Spleen (tissue), 11 donors: ENCODE data around the gene RBMS3. TPM values are rescaled to one million over a fixed set of nuclear protein-coding genes. Genes with fewer than 3 reads are reported as not detected.

Experiments used
- DNase-seq: peaks from one replicate; pipeline ENCODE4 v3.0.0-alpha.2; 2020
- H3K27ac ChIP-seq, 8 donors: fragments of 200-600 bp; sonication (generic) in 7 of 8; 1 replicate in 4 of 8; 2 replicates in 4 of 8; pipeline versions ENCODE4 v1.5.0 to v1.8.0; 2016 to 2021; ENCODE audit warnings: inconsistent platforms in 4 of 8, mild to moderate bottlenecking in 4 of 8, moderate library complexity in 1 of 8
- H3K27me3 ChIP-seq, 7 donors: fragments of 200-600 bp; sonication (generic) in 6 of 7; replicated peaks in 1 of 7; 1 replicate in 4 of 7; 2 replicates in 3 of 7; pipeline versions ENCODE4 v1.5.0 to v1.8.0; 2016 to 2021; ENCODE audit warnings: inconsistent platforms in 3 of 7, mild to moderate bottlenecking in 1 of 7
- H3K36me3 ChIP-seq, 6 donors: fragments of 200-600 bp; sonication (generic) in 5 of 6; 1 replicate in 4 of 6; 2 replicates in 2 of 6; pipeline versions ENCODE4 v1.5.0 to v1.8.0; 2016 to 2021; ENCODE audit warnings: inconsistent platforms in 2 of 6
- H3K4me1 ChIP-seq, 6 donors: fragments of 200-600 bp; sonication (generic) in 5 of 6; 1 replicate in 3 of 6; 2 replicates in 3 of 6; pipeline versions ENCODE4 v1.5.0 to v1.8.0; 2016 to 2021; ENCODE audit warnings: inconsistent platforms in 3 of 6
- H3K4me3 ChIP-seq, 8 donors: fragments of 200-600 bp; sonication (generic) in 7 of 8; 1 replicate in 4 of 8; 2 replicates in 4 of 8; pipeline versions ENCODE4 v1.5.0 to v1.8.0; 2016 to 2021; ENCODE audit warnings: inconsistent platforms in 4 of 8, mild to moderate bottlenecking in 4 of 8, moderate library complexity in 2 of 8
- H3K9me3 ChIP-seq, 8 donors: fragments of 200-600 bp; sonication (generic) in 7 of 8; 1 replicate in 4 of 8; 2 replicates in 4 of 8; pipeline versions ENCODE4 v1.5.0 to v1.8.0; 2016 to 2021; ENCODE audit warnings: inconsistent platforms in 4 of 8
- POLR2A ChIP-seq, 3 donors: fragments of 450-650 bp; IDR thresholded peaks; one replicate each; pipeline ENCODE4 v1.5.1; 2017; ENCODE audit warnings: antibody characterized with exemption in 3 of 3, mild to moderate bottlenecking in 1 of 3
- POLR2AphosphoS5 ChIP-seq, 3 donors: sonication (generic); formaldehyde crosslinking; IDR thresholded peaks; one replicate each; pipeline ENCODE4 v1.5.1; 2017; ENCODE audit warnings: antibody characterized with exemption in 3 of 3
- WGBS, 5 donors: extraction: QIAGEN DNeasy Blood & Tissue Kit in 3 of 5; methylation state at CpG; one replicate each; pipeline versions ENCODE4 v1.1.5 to v1.1.7; 2013 to 2018; 5-methylcytosine and 5-hydroxymethylcytosine counted together
- intact Hi-C: fragments of 100-400 bp; cut with DNase I; formaldehyde crosslinking; loops from one replicate; pipeline ENCODE4 v1.15.0; 2023; ENCODE audit warnings: low total_unique reads
- polyA plus RNA-seq, 3 donors: library from polyadenylated mRNA; stranded (reverse); fragments of 200-250 nt; gene quantifications; one replicate each; pipeline ENCODE4 v1.2.1, GENCODE V29; 2013
- total RNA-seq, 7 donors: library from RNA; depleted of rRNA in 3 of 7; stranded (reverse); fragments of >200 nt in 3 of 7; fragmentation: NEBNext Ultra II Directional in 4 of 7; extraction: Animal tissue kit (Norgen Biotek cat#: 25700) in 4 of 7; gene quantifications; one replicate each; pipeline versions ENCODE4 v1.1.0 to v1.2.1, GENCODE V29; 2016 to 2021
- TF ChIP-seq, protein P1 (sequence below), 11 experiments: fragments of 200-600 bp in 7 of 11; fragments of 450-650 bp in 4 of 11; sonication (generic) in 4 of 11; IDR thresholded peaks in 8 of 11; conservative IDR thresholded peaks in 3 of 11; 1 replicate in 7 of 11; 2 replicates in 4 of 11; pipeline versions ENCODE4 v1.4.0 to v1.8.0; 2016 to 2021; ENCODE audit warnings: antibody characterized with exemption in 11 of 11, inconsistent platforms in 4 of 11, mild to moderate bottlenecking in 1 of 11
- donor health status: healthy with polysubstance abuse.
- donor health status: DM: no; HTN: no; CAD: no; lungs with moderate emphysema.
- donor health status: DM: no; HTN: no; CAD: no.
- donor health status: Bipolar disorder and iron deficiency.
- donor health status: healthy.
- donor health status: DM: no; HTN: no; CAD: no.
- donor health status: DM: yes; HTN: yes; CAD: no.

Gene RBMS3
- total and polyA plus RNA-seq, 10 donors: 2.6 to 81.9 (median 52.5) TPM

DNA sequence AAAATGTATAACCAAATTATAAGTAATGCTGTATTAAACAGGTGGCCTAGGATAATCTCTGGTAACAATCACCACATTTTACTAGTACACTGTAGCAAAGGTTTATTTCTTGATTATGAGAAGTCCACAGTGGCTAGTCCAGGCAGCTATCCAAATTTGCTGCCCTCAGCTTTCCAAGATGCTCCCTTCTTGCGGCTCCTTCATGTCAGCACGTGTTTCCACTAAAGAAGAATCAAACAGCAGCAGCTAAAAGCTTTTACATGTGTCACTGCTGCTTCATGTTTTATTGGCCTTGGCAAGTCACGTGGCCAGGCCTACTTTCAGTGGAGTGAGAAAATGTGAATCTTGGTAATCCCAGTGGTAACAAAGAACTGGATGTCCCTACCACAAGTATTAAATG is 5.6 kb upstream of the RBMS3 start:
- H3K27ac ChIP-seq: no peak overlapping the region
- H3K27me3 ChIP-seq: no peaks in the 10 kb centered on the region
- intact Hi-C loops: no loop called here
- WGBS, 5 donors: 69 to 84% (median 76%) methylated on average over 3 of the region's 3 CpGs
- H3K4me3 ChIP-seq: no peak overlapping the region
- H3K4me1 ChIP-seq: peaks cover 0 to 13% (median 6%) of the 10 kb centered on the region in 6 donors
- DNase-seq: no peak
- no peaks in the 10 kb centered on the region for H3K9me3 ChIP-seq
- no peaks in the 10 kb centered on the region for H3K36me3 ChIP-seq
- TF ChIP-seq POLR2AphosphoS5 (IDR thresholded peaks at IDR 0.05): no peak
- no peak for TF ChIP-seq POLR2A (IDR thresholded peaks at IDR 0.05)
- TF ChIP-seq, protein P1, sequence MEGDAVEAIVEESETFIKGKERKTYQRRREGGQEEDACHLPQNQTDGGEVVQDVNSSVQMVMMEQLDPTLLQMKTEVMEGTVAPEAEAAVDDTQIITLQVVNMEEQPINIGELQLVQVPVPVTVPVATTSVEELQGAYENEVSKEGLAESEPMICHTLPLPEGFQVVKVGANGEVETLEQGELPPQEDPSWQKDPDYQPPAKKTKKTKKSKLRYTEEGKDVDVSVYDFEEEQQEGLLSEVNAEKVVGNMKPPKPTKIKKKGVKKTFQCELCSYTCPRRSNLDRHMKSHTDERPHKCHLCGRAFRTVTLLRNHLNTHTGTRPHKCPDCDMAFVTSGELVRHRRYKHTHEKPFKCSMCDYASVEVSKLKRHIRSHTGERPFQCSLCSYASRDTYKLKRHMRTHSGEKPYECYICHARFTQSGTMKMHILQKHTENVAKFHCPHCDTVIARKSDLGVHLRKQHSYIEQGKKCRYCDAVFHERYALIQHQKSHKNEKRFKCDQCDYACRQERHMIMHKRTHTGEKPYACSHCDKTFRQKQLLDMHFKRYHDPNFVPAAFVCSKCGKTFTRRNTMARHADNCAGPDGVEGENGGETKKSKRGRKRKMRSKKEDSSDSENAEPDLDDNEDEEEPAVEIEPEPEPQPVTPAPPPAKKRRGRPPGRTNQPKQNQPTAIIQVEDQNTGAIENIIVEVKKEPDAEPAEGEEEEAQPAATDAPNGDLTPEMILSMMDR (IDR thresholded peaks at IDR 0.05 in 8 of 11, conservative IDR thresholded peaks at IDR 0.05 in 3 of 11): no peak

DNA sequence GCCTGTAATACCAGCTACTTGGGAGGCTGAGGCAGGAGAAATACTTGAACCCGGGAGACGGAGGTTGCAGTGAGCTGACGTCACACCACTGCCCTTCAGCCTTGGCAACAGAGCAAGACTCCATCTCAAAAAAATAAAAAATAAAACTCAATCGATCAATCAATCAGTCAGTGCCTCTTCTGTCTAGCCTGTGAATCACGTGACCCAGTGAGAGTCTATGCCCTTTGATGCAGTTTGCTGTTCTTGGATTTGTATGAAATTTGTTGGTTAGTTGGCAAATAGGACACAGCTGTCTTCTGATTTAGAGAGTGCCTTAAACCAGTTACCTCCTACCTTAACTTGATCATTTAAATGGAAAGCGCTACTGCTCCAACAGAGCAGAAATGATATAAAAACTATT is 3.6 kb upstream of the RBMS3 start:
- no peaks in the 10 kb centered on the region for H3K9me3 ChIP-seq
- H3K27me3 ChIP-seq: no peaks in the 10 kb centered on the region
- no peak for TF ChIP-seq POLR2AphosphoS5 (IDR thresholded peaks at IDR 0.05)
- TF ChIP-seq POLR2A (IDR thresholded peaks at IDR 0.05): no peak
- TF ChIP-seq, protein P1 (IDR thresholded peaks at IDR 0.05 in 8 of 11, conservative IDR thresholded peaks at IDR 0.05 in 3 of 11): no peak
- peaks cover 0 to 25% (median 9%) of the 10 kb centered on the region in 6 donors for H3K4me1 ChIP-seq
- intact Hi-C loops: no loop called here
- no peak for DNase-seq
- H3K4me3 ChIP-seq: no peak overlapping the region
- WGBS, 5 donors: 89 to 98% (median 92%) methylated on average over 6 of the region's 6 CpGs
- no peak overlapping the region for H3K27ac ChIP-seq
- H3K36me3 ChIP-seq: no peaks in the 10 kb centered on the region

DNA sequence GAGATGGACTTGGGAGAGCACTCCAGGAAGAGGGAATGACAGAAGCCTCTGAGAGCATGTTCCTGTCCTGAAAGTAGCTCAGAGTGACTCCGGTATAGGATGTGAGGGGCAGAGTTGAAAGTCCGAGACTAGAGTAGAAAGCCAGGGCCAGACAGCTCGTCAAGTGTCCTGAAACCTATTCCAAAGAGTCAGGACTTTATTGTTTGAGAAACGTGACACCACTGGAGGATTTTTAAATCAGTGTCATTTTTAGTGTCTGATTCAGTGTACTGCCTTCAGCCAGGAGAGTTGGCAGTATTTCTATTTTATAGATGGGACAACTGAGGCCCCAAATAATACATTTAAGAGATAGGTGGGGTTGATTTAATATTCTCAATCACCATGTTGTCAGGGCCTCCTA is 1.6 kb upstream of the RBMS3 start:
- no peak for DNase-seq
- Histone ChIP-seq H3K4me1 (peaks cover 0 to 25% (median 9%) of the 10 kb centered on the region in 6 donors), H3K27ac (peak overlapping the region in 5 of 8 donors; percentile 5 to 86 (median 71)), H3K27me3 (no peaks in the 10 kb centered on the region), H3K4me3 (peak overlapping the region in 2 of 8 donors; percentile 52 to 74), H3K9me3 (no peaks in the 10 kb centered on the region), H3K36me3 (no peaks in the 10 kb centered on the region)
- WGBS, 5 donors: 50 to 75% (median 63%) methylated on average over 4 of the region's 4 CpGs
- TF ChIP-seq POLR2AphosphoS5 (IDR thresholded peaks at IDR 0.05): no peak
- TF ChIP-seq, protein P1 (IDR thresholded peaks at IDR 0.05 in 8 of 11, conservative IDR thresholded peaks at IDR 0.05 in 3 of 11): no peak
- TF ChIP-seq POLR2A (IDR thresholded peaks at IDR 0.05): no peak
- intact Hi-C loops: no loop called here

DNA sequence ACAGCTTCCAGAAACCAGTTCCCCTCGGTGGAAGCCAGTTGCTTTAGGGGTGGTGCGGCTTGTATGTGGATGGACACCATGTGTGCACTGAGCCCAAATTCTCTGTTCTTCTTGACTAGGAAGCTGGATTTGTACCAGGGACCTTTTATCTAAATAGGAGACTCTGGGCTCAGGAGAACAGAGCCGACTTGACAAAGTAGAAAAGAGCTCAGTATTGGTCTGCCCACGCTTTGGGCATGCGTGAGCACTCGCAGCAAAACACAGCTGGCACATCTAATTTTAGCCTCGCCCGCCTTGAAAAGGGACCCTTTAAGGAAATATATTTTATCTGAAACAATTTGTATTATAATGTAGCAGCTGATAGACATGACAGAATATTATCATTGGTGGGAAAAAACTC is 1.1 kb upstream of the RBMS3 start:
- Histone ChIP-seq H3K9me3 (no peaks in the 10 kb centered on the region), H3K27ac (peak overlapping the region in 6 of 8 donors; percentile 5 to 86 (median 76)), H3K4me1 (peaks cover 0 to 25% (median 9%) of the 10 kb centered on the region in 6 donors), H3K4me3 (peak overlapping the region in 5 of 8 donors; percentile 36 to 74 (median 44)), H3K36me3 (no peaks in the 10 kb centered on the region), H3K27me3 (no peaks in the 10 kb centered on the region)
- no peak for TF ChIP-seq POLR2A (IDR thresholded peaks at IDR 0.05)
- intact Hi-C loops: no loop called here
- WGBS, 5 donors: 37 to 61% (median 50%) methylated on average over 8 of the region's 8 CpGs
- DNase-seq: no peak

DNA sequence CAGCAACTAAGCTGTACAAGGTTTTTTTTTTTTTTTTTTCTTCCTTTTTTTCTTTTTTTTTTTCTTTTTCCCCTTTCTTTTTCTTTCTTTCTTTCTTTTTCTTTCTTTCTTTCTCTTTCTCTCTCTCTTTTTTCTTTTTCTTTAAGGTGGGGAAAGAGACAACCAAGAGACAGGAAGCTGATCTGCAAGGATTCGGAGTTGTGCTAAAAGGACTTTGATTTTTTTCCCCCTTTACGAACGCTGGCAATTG is 148 bp downstream of the RBMS3 start:
- WGBS, 5 donors: 0 to 4% (median 1%) methylated on average over 3 of the region's 3 CpGs
- no peak for DNase-seq
- no peaks in the 10 kb centered on the region for H3K27me3 ChIP-seq

More for the DNA sequence above, 148 bp downstream of the RBMS3 start:
- Histone ChIP-seq H3K36me3 (no peaks in the 10 kb centered on the region), H3K9me3 (no peaks in the 10 kb centered on the region), H3K4me3 (peak overlapping the region; percentile 16 to 74 (median 40)), H3K27ac (peak overlapping the region; percentile 58 to 86 (median 78)), H3K4me1 (peaks cover 0 to 25% (median 9%) of the 10 kb centered on the region in 6 donors)
- intact Hi-C loops: no loop called here
- no peak for TF ChIP-seq POLR2AphosphoS5 (IDR thresholded peaks at IDR 0.05)
- TF ChIP-seq, protein P1 (IDR thresholded peaks at IDR 0.05 in 8 of 11, conservative IDR thresholded peaks at IDR 0.05 in 3 of 11): no peak
- TF ChIP-seq POLR2A (IDR thresholded peaks at IDR 0.05): no peak
